Measurements from ENCODE around the gene MGRN1.

DNA sequence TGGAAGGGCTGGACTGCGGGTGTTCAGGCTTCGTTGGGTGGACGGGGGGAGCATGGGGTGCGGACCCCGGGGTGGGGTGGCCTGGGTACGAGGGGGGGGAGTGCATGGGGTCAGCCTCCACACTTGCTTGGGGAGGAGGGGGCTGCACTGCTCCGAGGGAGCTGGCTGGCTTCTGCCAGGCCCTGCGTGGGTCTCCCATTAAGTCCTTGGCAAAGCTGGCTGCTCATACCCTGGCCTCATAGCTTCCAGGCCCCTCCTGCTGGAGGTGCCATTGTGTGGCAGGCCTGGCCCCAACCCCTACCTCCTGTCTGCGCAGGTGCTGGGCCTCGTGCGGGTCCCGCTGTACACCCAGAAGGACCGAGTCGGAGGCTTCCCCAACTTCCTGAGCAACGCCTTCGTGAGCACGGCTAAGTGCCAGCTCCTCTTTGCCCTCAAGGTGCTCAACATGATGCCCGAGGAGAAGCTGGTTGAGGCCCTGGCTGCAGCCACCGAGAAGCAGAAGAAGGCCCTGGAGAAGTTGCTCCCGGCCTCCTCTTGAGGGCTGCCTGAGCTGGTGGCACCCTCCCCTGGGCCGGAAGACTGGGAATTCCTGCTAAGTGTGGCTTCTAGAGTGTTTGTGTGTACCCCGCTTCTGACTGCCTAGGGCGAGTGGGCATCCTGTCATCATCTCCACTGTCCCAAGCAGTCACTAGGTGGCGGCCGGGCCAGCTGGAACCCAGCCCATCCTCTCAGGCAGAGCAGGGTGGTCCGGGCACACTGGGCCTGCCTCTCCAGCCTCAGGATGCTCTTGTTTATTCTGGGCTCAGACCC lies 70.2 kb downstream of the MGRN1 start:
- TF ChIP-seq, protein P1, sequence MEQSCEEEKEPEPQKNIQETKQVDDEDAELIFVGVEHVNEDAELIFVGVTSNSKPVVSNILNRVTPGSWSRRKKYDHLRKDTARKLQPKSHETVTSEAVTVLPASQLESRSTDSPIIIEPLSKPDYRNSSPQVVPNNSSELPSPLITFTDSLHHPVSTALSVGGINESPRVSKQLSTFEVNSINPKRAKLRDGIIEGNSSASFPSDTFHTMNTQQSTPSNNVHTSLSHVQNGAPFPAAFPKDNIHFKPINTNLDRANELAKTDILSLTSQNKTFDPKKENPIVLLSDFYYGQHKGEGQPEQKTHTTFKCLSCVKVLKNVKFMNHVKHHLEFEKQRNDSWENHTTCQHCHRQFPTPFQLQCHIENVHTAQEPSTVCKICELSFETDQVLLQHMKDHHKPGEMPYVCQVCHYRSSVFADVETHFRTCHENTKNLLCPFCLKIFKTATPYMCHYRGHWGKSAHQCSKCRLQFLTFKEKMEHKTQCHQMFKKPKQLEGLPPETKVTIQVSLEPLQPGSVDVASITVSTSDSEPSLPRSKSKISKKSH (CRISPR knock-in tag; IDR thresholded peaks at IDR 0.05; ENCODE audit: borderline replicate concordance), result no peak
- TF ChIP-seq ZNF589 (CRISPR knock-in tag; conservative IDR thresholded peaks at IDR 0.05), result no peak
- TF ChIP-seq ZBTB1 (CRISPR knock-in tag; IDR thresholded peaks at IDR 0.05; ENCODE audit: borderline replicate concordance), result no peak
- no peak for TF ChIP-seq ZIK1 (CRISPR knock-in tag; IDR thresholded peaks at IDR 0.05; ENCODE audit: borderline replicate concordance, low read depth)
- TF ChIP-seq RBFOX2 (IDR thresholded peaks at IDR 0.05; ENCODE audit: low read depth, low read length), result no peak
- no peak for TF ChIP-seq AGO1 (IDR thresholded peaks at IDR 0.05; ENCODE audit: low read depth, low read length, poor library complexity, severe bottlenecking)
- TF ChIP-seq ETV5 (CRISPR knock-in tag; IDR thresholded peaks at IDR 0.05; ENCODE audit: borderline replicate concordance), result no peak

Measured in HepG2 (cell line).